HG02943 (cell line): ENCODE data around the gene RASGRP3.

ENCODE experiments used
- ATAC-seq: cut with Tn5 transposase; IDR thresholded peaks from one replicate; pipeline ENCODE4 v1.9.1; 2021; ENCODE audit warnings: mild to moderate bottlenecking, low read depth, moderate library complexity; ENCODE audit not compliant: unreplicated experiment

The RASGRP3 gene

GRCh38 chr2:33560017-33560416 is 83.6 kb downstream of the RASGRP3 start:
- no peak for ATAC-seq

GRCh38 chr2:33561872-33562271 is 85.4 kb downstream of the RASGRP3 start:
- ATAC-seq, result no peak

GRCh38 chr2:33570681-33571080 is 94.2 kb downstream of the RASGRP3 start:
- ATAC-seq, result no peak

- ATAC-seq, result no peak
Measured at GRCh38 chr2:33573657-33574056, 97.2 kb downstream of the RASGRP3 start.

- ATAC-seq, result no peak
Measured at GRCh38 chr2:33577084-33577483, 100.6 kb downstream of the RASGRP3 start.

GRCh38 chr2:33577668-33578067 is 101.2 kb downstream of the RASGRP3 start:
- ATAC-seq, result no peak

- no peak for ATAC-seq
Measured at GRCh38 chr2:33579227-33579626, 102.8 kb downstream of the RASGRP3 start.

GRCh38 chr2:33581872-33582271 is 105.4 kb downstream of the RASGRP3 start:
- no peak for ATAC-seq

GRCh38 chr2:33583194-33583938 is 106.9 kb downstream of the RASGRP3 start:
- no peak for ATAC-seq

- no peak for ATAC-seq
Measured at GRCh38 chr2:33586766-33587165, 110.3 kb downstream of the RASGRP3 start.

- no peak for ATAC-seq
Measured at GRCh38 chr2:33588232-33588631, 111.8 kb downstream of the RASGRP3 start.

GRCh38 chr2:33589444-33589843 is 113.0 kb downstream of the RASGRP3 start:
- no peak for ATAC-seq

- ATAC-seq, result no peak
Measured at GRCh38 chr2:33595385-33595784, 118.9 kb downstream of the RASGRP3 start.

- no peak for ATAC-seq
Measured at GRCh38 chr2:33597026-33597425, 120.6 kb downstream of the RASGRP3 start.

- peak; percentile 54 for ATAC-seq
Measured at GRCh38 chr2:33598561-33599174, 122.2 kb downstream of the RASGRP3 start.

- peak; percentile 91 for ATAC-seq
Measured at GRCh38 chr2:33599175-33599942, 122.9 kb downstream of the RASGRP3 start, which contains the start of gene FAM98A. Gene FAM98A (minus strand): TSS chr2:33599299. CDS start chr2:33599221, 78 bp downstream.

- ATAC-seq, result no peak
Measured at GRCh38 chr2:33599943-33600192, 123.4 kb downstream of the RASGRP3 start.

- ATAC-seq, result no peak
Measured at GRCh38 chr2:33602201-33602830, 125.9 kb downstream of the RASGRP3 start.

GRCh38 chr2:33603416-33603815 is 127.0 kb downstream of the RASGRP3 start:
- ATAC-seq, result no peak

GRCh38 chr2:33605056-33605455 is 128.6 kb downstream of the RASGRP3 start:
- ATAC-seq, result no peak

- no peak for ATAC-seq
Measured at GRCh38 chr2:33606100-33606499, 129.7 kb downstream of the RASGRP3 start.
